SK-N-SH treated with all-trans-retinoic acid at 6 μM for 48 hours (cell line): ENCODE data around the gene TMEM170A.

Experiments
- ATAC-seq: fragments of 200-7000 bp; cut with Tn5 transposase; 3 replicates; pipeline ENCODE4 v1.9.1; 2020; ENCODE audit warnings: mild to moderate bottlenecking, moderate library complexity
- ARNTL ChIP-seq: fragments of 450-650 bp; formaldehyde crosslinking; IDR thresholded peaks from 2 replicates; pipeline ENCODE4 v1.5.0; 2020; ENCODE audit warnings: low read depth, mild to moderate bottlenecking, moderate library complexity, borderline replicate concordance
- BACH2 ChIP-seq: fragments of 250-450 bp; sonication (Bioruptor Pico); IDR thresholded peaks from 2 replicates; pipeline ENCODE4 v1.9.0; 2021; ENCODE audit warnings: mild to moderate bottlenecking, borderline replicate concordance
- CREB5 ChIP-seq: fragments of 250-450 bp; sonication (Bioruptor Pico); IDR thresholded peaks from 2 replicates; pipeline ENCODE4 v1.5.1; 2020; ENCODE audit warnings: low read depth, mild to moderate bottlenecking, moderate library complexity
- CSDC2 ChIP-seq: fragments of 250-450 bp; sonication (Bioruptor Pico); IDR thresholded peaks from 2 replicates; pipeline ENCODE4 v1.5.0; 2020; ENCODE audit warnings: mild to moderate bottlenecking, moderate library complexity
- CSRNP3 ChIP-seq: fragments of 250-450 bp; sonication (Bioruptor Pico); IDR thresholded peaks from 2 replicates; pipeline ENCODE4 v1.5.1; 2021; ENCODE audit warnings: mild to moderate bottlenecking, moderate library complexity
- ESRRG ChIP-seq: fragments of 250-450 bp; sonication (Bioruptor Pico); IDR thresholded peaks from 2 replicates; pipeline ENCODE4 v1.6.1; 2021; ENCODE audit warnings: mild to moderate bottlenecking
- GLIS3 ChIP-seq: fragments of 250-450 bp; sonication (Bioruptor Pico); IDR thresholded peaks from 2 replicates; pipeline ENCODE4 v1.5.0; 2020; ENCODE audit warnings: mild to moderate bottlenecking, moderate library complexity
- OSR1 ChIP-seq: fragments of 250-450 bp; sonication (Bioruptor Pico); IDR thresholded peaks from 2 replicates; pipeline ENCODE4 v1.8.0; 2022; ENCODE audit warnings: moderate library complexity, mild to moderate bottlenecking, inconsistent platforms
- POU6F1 ChIP-seq: fragments of 250-450 bp; sonication (Bioruptor Pico); IDR thresholded peaks from 2 replicates; pipeline ENCODE4 v1.8.0; 2021; ENCODE audit warnings: low read depth, mild to moderate bottlenecking, moderate library complexity, borderline replicate concordance
- PPARA ChIP-seq: fragments of 250-450 bp; sonication (Bioruptor Pico); IDR thresholded peaks from 2 replicates; pipeline ENCODE4 v1.5.0; 2020; ENCODE audit warnings: mild to moderate bottlenecking, borderline replicate concordance
- RARB ChIP-seq: fragments of 250-450 bp; sonication (Bioruptor Pico); IDR thresholded peaks from 2 replicates; pipeline ENCODE4 v1.8.0; 2021; ENCODE audit warnings: mild to moderate bottlenecking, moderate library complexity
- SNAI2 ChIP-seq: fragments of 250-450 bp; sonication (Bioruptor Pico); IDR thresholded peaks from 2 replicates; pipeline ENCODE4 v1.5.0; 2020; ENCODE audit warnings: mild to moderate bottlenecking, moderate library complexity
- TCF4 ChIP-seq: fragments of 250-450 bp; sonication (Bioruptor Pico); IDR thresholded peaks from 2 replicates; pipeline ENCODE4 v1.8.0; 2021; ENCODE audit warnings: mild to moderate bottlenecking, moderate library complexity, borderline replicate concordance
- TOX ChIP-seq: fragments of 250-450 bp; sonication (Bioruptor Pico); IDR thresholded peaks from 2 replicates; pipeline ENCODE4 v1.8.0; 2021; ENCODE audit warnings: mild to moderate bottlenecking, moderate library complexity, borderline replicate concordance
- TSHZ2 ChIP-seq: fragments of 250-450 bp; sonication (Bioruptor Pico); IDR thresholded peaks from 2 replicates; pipeline ENCODE4 v1.5.0; 2020; ENCODE audit warnings: mild to moderate bottlenecking, moderate library complexity
- ZC3H10 ChIP-seq: fragments of 250-450 bp; sonication (Bioruptor Pico); IDR thresholded peaks from 2 replicates; pipeline ENCODE4 v1.5.1; 2021; ENCODE audit warnings: mild to moderate bottlenecking, moderate library complexity
- ZFP3 ChIP-seq: fragments of 250-450 bp; sonication (Bioruptor Pico); IDR thresholded peaks from 2 replicates; pipeline ENCODE4 v1.5.0; 2020; ENCODE audit warnings: mild to moderate bottlenecking, moderate library complexity
- ZFP30 ChIP-seq: fragments of 450-650 bp; formaldehyde crosslinking; IDR thresholded peaks from 2 replicates; pipeline ENCODE4 v1.5.0; 2022; ENCODE audit warnings: mild to moderate bottlenecking, moderate library complexity
- ZNF565 ChIP-seq: fragments of 450-650 bp; formaldehyde crosslinking; conservative IDR thresholded peaks from 2 replicates; pipeline ENCODE4 v1.5.0; 2020; ENCODE audit warnings: low read depth, mild to moderate bottlenecking, moderate library complexity
- ZNF70 ChIP-seq: fragments of 450-650 bp; formaldehyde crosslinking; IDR thresholded peaks from 2 replicates; pipeline ENCODE4 v1.5.0; 2020; ENCODE audit warnings: mild to moderate bottlenecking, moderate library complexity
- ZNF8 ChIP-seq: fragments of 450-650 bp; formaldehyde crosslinking; IDR thresholded peaks from 2 replicates; pipeline ENCODE4 v1.5.0; 2020; ENCODE audit warnings: mild to moderate bottlenecking, moderate library complexity

The TMEM170A gene

GRCh38 chr16:75497558-75497957, 33.1 kb upstream of the TMEM170A start:
- TF ChIP-seq ZNF70 (CRISPR knock-in tag) (no peak), ZNF565 (CRISPR knock-in tag) (no peak), ZFP30 (CRISPR knock-in tag) (no peak), ESRRG (CRISPR knock-in tag) (no peak), TCF4 (CRISPR knock-in tag) (no peak), ZFP3 (CRISPR knock-in tag) (no peak), ARNTL (no peak), ZNF8 (CRISPR knock-in tag) (no peak), GLIS3 (CRISPR knock-in tag) (no peak)
- no peak for ATAC-seq

GRCh38 chr16:75495076-75495674, 30.7 kb upstream of the TMEM170A start, which contains the start of gene CHST6:
CHST6 (minus strand) TSS chr16:75495441; CDS start chr16:75479828, 15,613 bp downstream.
- TF ChIP-seq ARNTL = no peak
- no peak for TF ChIP-seq TCF4 (CRISPR knock-in tag)
- no peak for TF ChIP-seq SNAI2
- peak; percentile 64 for ATAC-seq

GRCh38 chr16:75494661-75495075, 30.2 kb upstream of the TMEM170A start:
- no peak for ATAC-seq
- TF ChIP-seq ARNTL = no peak
- no peak for TF ChIP-seq ZNF8 (CRISPR knock-in tag)
- no peak for TF ChIP-seq GLIS3 (CRISPR knock-in tag)
- no peak for TF ChIP-seq POU6F1 (CRISPR knock-in tag)
- no peak for TF ChIP-seq RARB
- TF ChIP-seq BACH2 (CRISPR knock-in tag) = no peak
- no peak for TF ChIP-seq ESRRG (CRISPR knock-in tag)
- TF ChIP-seq PPARA = no peak
- no peak for TF ChIP-seq CSRNP3

GRCh38 chr16:75494184-75494583, 29.7 kb upstream of the TMEM170A start:
- TF ChIP-seq RARB (no peak), OSR1 (CRISPR knock-in tag) (no peak), ZNF70 (CRISPR knock-in tag) (no peak), CSDC2 (CRISPR knock-in tag) (no peak), TSHZ2 (CRISPR knock-in tag) (no peak), TOX (CRISPR knock-in tag) (no peak), SNAI2 (no peak), ARNTL (no peak), ZNF8 (CRISPR knock-in tag) (no peak), BACH2 (CRISPR knock-in tag) (no peak), POU6F1 (CRISPR knock-in tag) (no peak), ZC3H10 (CRISPR knock-in tag) (no peak), TCF4 (CRISPR knock-in tag) (no peak), ESRRG (CRISPR knock-in tag) (no peak), ZNF565 (CRISPR knock-in tag) (no peak), GLIS3 (CRISPR knock-in tag) (no peak), CREB5 (CRISPR knock-in tag) (no peak), CSRNP3 (no peak), ZFP3 (CRISPR knock-in tag) (no peak)
- ATAC-seq = no peak
